ENCODE results near the gene NEGR1.
"Not testable (repeated sequence)": the region's sequence is repeated elsewhere in the genome, so short reads cannot be mapped to it uniquely, and the experiment has no call there.

NEGR1 gene

GRCh38 chr1:71921204-71921603 lies 361.1 kb downstream of the NEGR1 start:
- DNase-seq = no peak

GRCh38 chr1:71920556-71920955 lies 361.8 kb downstream of the NEGR1 start:
- no peak for DNase-seq

GRCh38 chr1:71919811-71920509 lies 362.4 kb downstream of the NEGR1 start:
- no peak for DNase-seq

GRCh38 chr1:71918630-71919029 lies 363.7 kb downstream of the NEGR1 start:
- DNase-seq = no peak

- DNase-seq = no peak
These were observed 365.4 kb downstream of the NEGR1 start for GRCh38 chr1:71916894-71917293.

GRCh38 chr1:71914626-71915025 lies 367.7 kb downstream of the NEGR1 start:
- DNase-seq = no peak

GRCh38 chr1:71908871-71909390 lies 373.4 kb downstream of the NEGR1 start:
- DNase-seq = no peak

GRCh38 chr1:71908303-71908702 lies 374.0 kb downstream of the NEGR1 start:
- DNase-seq = no peak

GRCh38 chr1:71899881-71900280 lies 382.5 kb downstream of the NEGR1 start:
- no peak for DNase-seq

GRCh38 chr1:71888166-71888565 lies 394.2 kb downstream of the NEGR1 start:
- DNase-seq = not testable (repeated sequence)

GRCh38 chr1:71885171-71885570 lies 397.2 kb downstream of the NEGR1 start:
- no peak for DNase-seq

- DNase-seq = no peak
These were observed 399.7 kb downstream of the NEGR1 start for GRCh38 chr1:71882637-71883036.

- DNase-seq = no peak
These were observed 400.1 kb downstream of the NEGR1 start for GRCh38 chr1:71882226-71882625.

GRCh38 chr1:71881611-71882010 lies 400.7 kb downstream of the NEGR1 start:
- DNase-seq = no peak

GRCh38 chr1:71869326-71869725 lies 413.0 kb downstream of the NEGR1 start:
- no peak for DNase-seq

GRCh38 chr1:71862756-71863155 lies 419.6 kb downstream of the NEGR1 start:
- DNase-seq = no peak

- no peak for DNase-seq
These were observed 421.3 kb downstream of the NEGR1 start for GRCh38 chr1:71861022-71861421.

- no peak for DNase-seq
These were observed 422.5 kb downstream of the NEGR1 start for GRCh38 chr1:71859806-71860205.

GRCh38 chr1:71857862-71858261 lies 424.5 kb downstream of the NEGR1 start:
- no peak for DNase-seq

GRCh38 chr1:71853360-71853759 lies 429.0 kb downstream of the NEGR1 start:
- no peak for DNase-seq

- no peak for DNase-seq
These were observed 431.4 kb downstream of the NEGR1 start for GRCh38 chr1:71850936-71851335.

GRCh38 chr1:71850515-71850914 lies 431.8 kb downstream of the NEGR1 start:
- DNase-seq = no peak

GRCh38 chr1:71843012-71843411 lies 439.3 kb downstream of the NEGR1 start:
- no peak for DNase-seq

GRCh38 chr1:71839876-71840275 lies 442.5 kb downstream of the NEGR1 start:
- no peak for DNase-seq

- no peak for DNase-seq
These were observed 445.4 kb downstream of the NEGR1 start for GRCh38 chr1:71836904-71837303.
